T-helper 9 cell (primary cell): ENCODE data around the gene KIAA1217.

Experiments used
- DNase-seq: peaks from one replicate; pipeline ENCODE4 v3.0.0-alpha.2; 2020

The KIAA1217 gene

DNA sequence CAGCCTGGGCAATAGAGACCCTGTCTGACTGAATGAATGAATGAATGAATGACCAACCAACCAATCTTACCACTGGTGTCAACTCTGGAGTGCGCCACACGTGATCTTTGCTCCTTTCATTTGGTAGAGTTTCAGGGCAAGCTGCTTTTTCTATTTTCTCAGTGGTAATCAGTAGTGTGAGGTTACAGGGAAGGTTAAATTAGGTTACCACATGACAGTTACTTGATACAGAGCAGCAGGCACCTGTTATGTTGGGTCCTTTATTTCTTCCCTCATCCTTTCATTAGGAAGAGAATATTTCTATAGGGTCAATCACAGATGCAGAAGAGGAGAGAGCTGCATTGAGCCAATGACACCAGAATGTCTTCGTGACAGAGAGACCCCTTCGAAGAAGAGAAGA is 167.8 kb downstream of the KIAA1217 start:
- no peak for DNase-seq

DNA sequence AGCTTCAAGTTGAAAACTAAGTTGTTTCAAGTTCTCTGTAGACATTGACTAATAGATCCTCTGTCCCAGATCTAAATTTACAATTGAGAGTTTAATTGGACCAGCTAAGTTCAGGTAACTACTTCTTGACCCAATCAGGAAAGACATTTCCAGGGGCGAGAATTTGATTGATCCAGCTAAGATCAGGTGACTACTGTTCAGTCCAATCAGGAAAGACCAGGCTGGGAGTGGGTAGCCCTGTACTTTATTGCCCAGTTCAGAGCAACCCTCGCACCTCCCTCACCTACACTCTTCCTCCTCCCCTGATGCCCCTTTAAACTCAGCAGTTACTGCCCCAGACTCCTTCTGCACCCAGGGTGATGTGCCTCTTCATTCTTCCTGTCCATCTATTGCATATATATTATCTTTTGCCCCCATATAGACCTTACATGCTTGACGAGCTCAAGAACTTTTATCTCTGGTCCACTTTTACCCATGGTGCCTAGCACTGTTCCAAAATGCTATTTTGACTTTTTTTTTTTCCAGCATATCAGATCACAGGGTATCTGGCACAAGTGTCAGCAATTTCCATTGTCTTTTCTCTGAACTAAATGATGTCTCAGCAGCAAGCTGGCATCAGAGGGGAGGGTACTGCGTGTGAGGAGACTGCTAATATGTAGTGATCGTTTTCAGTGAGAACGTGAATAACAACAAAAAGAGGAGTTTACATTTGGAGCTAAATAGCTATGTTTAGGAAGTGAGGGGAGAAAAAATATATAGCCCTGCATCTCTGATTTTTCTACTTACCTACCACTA is 169.4 kb downstream of the KIAA1217 start:
- no peak for DNase-seq

- no peak for DNase-seq
These were observed 172.5 kb downstream of the KIAA1217 start for GRCh38 chr10:24381235-24382010.

GRCh38 chr10:24382045-24382444 is 173.1 kb downstream of the KIAA1217 start:
- DNase-seq = no peak

- DNase-seq = no peak
These were observed 173.6 kb downstream of the KIAA1217 start for GRCh38 chr10:24382596-24382978.

DNA sequence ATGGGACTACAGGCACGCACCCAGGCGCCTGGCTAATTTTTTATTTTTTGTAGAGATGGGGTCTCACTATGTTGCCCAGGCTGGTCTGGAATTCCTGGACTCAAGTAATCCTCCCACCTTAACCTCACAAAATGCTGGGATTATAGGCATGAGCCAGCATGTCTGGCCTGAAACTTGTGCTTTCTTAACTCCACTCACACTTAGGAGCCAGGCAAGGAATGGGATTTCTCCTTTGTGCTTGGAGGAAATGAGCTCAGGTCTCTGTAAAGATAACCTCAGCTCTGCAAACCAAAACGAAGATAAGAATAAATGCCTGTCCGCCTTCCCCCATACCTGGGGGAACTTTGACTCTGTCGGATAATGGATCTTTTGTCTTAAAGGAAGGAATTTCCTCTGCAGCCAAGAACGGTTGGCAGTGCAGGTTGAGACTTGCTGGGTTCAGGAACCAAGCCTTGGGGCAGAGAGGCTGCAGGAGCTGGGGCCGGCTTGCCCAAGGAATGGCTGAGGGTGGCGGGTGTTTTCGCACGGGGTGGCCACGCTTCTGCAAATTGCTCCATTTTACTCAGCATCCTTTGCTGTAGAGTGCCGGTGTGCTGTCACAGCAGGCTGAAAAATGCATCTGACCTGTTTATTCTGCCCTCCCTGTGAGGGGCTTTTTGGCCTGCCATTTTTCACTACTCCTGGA is 174.2 kb downstream of the KIAA1217 start:
- DNase-seq = no peak

DNA sequence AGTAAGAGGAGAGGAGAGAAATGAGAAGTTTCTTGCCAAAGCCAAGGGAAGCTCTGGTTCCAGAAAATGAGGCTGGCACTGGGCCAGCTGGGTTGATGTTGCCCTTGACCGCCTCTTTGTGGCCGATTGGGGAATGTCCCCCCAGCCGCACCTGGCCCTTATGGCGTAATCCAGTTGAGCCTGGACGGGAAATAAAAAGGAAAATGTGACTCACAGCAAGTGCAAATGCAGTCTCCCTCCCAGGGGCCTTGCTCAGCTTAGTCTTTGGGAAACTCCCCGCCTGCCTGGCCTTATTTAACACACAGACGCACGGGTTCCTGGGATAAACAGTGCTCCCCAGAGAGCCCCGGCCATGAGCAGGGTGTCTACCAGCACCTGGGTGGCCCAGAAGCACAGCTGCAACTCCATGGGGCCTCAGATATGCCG is 174.8 kb downstream of the KIAA1217 start:
- DNase-seq = no peak

- DNase-seq = no peak
These were observed 176.0 kb downstream of the KIAA1217 start for GRCh38 chr10:24384954-24385353.

- no peak for DNase-seq
These were observed 176.8 kb downstream of the KIAA1217 start for GRCh38 chr10:24385776-24386175.

DNA sequence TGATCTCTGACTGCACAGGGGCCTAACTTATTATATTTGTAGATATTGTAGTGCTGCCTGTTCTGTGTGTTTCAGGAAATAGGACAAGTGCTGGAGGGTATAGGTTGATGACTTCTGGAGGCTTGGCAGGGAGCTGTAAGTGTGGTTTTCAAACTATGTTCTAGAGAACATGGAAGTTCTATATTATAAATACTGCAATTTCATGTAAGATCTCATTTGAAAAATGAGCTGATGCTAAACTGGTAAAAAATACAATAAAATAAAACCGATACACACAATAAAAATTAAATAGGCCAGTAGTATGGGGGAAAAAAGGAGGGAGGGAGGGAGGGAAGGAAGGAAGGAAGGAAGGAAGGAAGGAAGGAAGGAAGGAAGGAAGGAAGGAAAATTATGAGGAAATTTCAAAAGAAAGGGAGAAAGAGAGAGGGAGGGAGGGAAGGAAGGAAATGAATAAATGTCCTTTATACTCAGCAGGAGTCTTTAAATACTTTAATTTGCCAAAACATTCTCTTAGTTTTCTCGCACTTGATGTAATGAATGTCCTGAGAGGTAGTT is 181.3 kb downstream of the KIAA1217 start:
- no peak for DNase-seq

DNA sequence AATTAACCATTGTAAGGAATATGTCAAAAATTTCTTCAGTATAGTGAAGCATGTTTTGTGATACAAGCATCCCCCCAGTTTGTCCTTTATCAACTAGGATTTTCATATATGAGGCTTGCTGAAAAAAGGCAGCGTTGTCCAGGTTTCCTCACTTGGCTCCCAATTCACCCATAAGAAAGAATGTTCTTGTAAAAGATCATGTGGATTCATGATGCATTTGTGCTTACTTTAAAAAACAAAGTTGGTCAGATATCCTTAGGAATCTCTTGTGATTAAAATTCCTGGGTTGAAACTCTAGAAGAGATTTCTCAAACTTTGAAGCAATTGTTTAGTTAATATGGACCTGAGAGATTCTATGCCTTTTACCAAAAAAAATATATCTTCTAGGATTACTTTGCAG is 181.8 kb downstream of the KIAA1217 start:
- no peak for DNase-seq

- DNase-seq = no peak
These were observed 184.3 kb downstream of the KIAA1217 start for GRCh38 chr10:24393201-24393600.

GRCh38 chr10:24394461-24395190 is 185.7 kb downstream of the KIAA1217 start:
- DNase-seq = no peak

GRCh38 chr10:24396396-24396795 is 187.5 kb downstream of the KIAA1217 start:
- DNase-seq = no peak

- no peak for DNase-seq
These were observed 188.7 kb downstream of the KIAA1217 start for GRCh38 chr10:24397662-24398061.

DNA sequence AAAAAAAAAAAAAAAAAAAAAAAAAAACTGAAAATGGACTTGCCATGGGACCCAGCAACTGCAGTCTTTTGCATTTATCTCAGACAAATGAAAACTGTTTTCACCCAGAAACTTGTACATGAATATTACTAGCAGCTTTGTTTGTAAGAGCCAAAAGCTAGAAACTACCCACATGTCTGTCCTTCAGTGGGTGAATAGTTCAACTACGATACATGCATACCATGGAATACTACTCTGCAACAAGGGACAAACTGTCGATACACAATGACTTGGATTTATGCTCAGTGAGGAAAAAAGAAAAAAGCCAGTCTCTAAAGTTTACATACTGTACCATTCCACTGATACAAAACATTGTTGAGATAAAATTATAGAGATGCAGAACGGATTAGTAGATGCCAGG is 195.6 kb downstream of the KIAA1217 start:
- no peak for DNase-seq

DNA sequence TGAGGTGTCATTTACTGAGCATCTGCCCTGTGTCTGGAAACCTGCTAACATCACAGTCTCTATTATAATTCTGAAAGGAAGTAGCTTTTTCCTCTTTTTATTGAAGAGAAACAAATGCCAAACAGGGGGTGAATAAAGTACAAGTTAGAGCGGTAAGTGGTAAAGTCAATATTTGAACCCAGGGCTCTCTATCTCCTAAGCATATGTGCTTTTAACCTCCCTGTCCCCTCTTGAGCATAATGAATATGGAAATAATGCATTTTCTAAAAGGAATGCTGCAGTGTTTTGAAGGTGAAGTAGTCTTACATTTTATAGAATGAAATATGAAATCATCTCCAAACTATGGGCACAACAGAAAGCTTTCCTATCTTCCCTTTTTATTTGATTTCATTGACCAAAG is 196.7 kb downstream of the KIAA1217 start:
- DNase-seq = no peak

DNA sequence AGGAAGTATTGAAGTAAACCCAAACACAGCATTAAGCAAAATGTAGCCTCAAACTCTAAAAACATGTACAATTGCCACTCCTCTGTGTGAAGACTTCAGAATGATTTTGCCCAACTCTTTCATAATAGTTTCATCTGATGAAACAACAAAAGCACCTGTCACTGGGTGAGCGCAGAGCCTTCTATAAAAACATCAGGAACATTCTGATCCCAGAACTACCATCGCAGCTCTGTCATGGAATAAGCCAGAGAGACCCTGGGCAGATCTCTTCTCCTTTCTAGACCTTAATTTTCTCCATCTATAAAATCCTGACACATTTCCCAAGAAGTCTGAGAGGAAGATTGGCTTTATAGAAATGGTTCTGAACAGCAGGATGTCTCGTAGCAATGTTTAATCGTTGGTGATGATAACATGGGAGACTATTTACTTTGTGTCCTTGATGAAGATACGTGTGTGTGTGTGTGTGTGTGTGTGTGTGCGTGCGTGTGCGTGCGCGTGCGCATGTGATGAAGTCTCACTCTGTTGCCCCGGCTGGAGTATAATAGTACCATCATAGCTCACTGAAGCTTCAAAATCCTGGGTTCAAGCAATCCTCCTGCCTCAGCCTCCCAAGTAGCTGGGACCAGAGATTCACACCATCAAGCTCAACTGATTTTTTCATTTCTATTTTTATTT is 198.0 kb downstream of the KIAA1217 start:
- no peak for DNase-seq

GRCh38 chr10:24407928-24408327 is 199.0 kb downstream of the KIAA1217 start:
- DNase-seq = no peak

- no peak for DNase-seq
These were observed 199.4 kb downstream of the KIAA1217 start for GRCh38 chr10:24408365-24408764.

- no peak for DNase-seq
These were observed 205.7 kb downstream of the KIAA1217 start for GRCh38 chr10:24414597-24414996.
